Measurements from ENCODE around the gene INKA1. TPM values are rescaled to one million over a fixed set of nuclear protein-coding genes. Genes with fewer than 3 reads are reported as not detected.
A peak's percentile ranks its signal among the peaks of the same experiment; 100 is the strongest.
"Not testable (repeated sequence)": the region's sequence is repeated elsewhere in the genome, so short reads cannot be mapped to it uniquely, and the experiment has no call there.

INKA1 gene
- total RNA-seq, 1 donor from 2014 or later = 6.6 TPM

DNA sequence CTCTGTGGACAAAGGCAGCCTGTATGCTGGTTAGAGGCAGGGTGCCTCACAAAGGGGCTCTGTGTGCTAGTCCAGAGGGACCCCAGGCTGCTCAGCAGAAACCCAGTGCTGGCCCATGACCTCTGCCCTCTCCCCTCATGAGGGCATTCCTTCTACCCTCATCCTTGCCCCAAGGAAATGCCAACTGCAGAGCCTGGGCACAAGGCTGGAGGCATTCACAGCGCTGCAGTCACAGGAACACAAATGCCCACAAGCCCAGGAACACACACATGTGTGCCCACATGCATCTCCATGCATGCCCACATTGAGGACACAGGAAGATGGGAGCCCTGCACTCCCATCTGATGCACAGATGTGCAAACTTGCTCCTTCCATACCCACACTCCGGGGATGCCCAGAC, 3.8 kb downstream of the INKA1 start:
- no peaks in the 10 kb centered on the region for H3K9me3 ChIP-seq
- peak overlapping the region; percentile 87 for H3K27ac ChIP-seq
- peaks cover 52% of the 10 kb centered on the region for H3K4me1 ChIP-seq
- H3K27me3 ChIP-seq = no peaks in the 10 kb centered on the region
- H3K4me3 ChIP-seq = no peak overlapping the region
- DNase-seq = no peak
- H3K36me3 ChIP-seq = peaks cover 24% of the 10 kb centered on the region
- intact Hi-C loops (cut with DNase I) = no loop called here
- ATAC-seq = no peak
- no peak for TF ChIP-seq CTCF (IDR thresholded peaks at IDR 0.05)

DNA sequence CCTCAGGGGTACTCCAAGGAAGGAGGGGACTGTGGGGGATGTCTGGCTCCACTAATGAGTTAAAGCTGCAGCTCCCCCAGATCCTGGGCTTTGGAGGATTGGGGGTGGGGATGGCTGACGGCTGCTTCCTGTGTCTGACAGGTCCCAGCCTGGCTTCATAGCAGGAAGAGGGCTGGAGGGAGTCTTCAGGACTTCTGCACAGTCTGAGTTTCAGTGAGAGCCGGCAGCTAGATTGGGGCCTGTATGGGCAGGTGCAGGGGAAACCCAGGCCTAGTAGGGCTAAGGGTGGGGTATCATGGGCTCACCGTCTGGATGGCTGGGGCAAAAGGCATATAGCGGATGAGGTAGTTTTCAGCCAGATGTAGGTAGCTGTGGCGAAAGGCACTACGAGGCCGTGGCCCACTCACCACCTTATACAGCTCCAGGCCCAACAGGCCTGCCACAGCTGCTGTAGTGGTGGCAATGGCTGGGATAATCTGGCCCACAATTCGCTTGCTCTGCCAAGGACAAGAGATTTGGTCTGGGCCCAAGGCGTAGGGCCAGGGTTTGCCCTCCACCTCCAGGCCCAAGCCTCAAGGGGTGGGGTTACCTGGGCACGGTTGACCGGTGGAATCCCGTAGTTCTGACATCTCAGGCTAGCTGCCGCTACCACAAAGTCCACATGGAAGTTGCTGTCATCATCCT, 4.5 kb downstream of the INKA1 start:
- no peaks in the 10 kb centered on the region for H3K27me3 ChIP-seq
- intact Hi-C loops (cut with DNase I) = no loop called here
- DNase-seq (no peak), ATAC-seq (no peak)
- H3K36me3 ChIP-seq = peaks cover 31% of the 10 kb centered on the region
- no peaks in the 10 kb centered on the region for H3K9me3 ChIP-seq
- peak overlapping the region; percentile 87 for H3K27ac ChIP-seq
- no peak for TF ChIP-seq CTCF (IDR thresholded peaks at IDR 0.05)
- no peak overlapping the region for H3K4me3 ChIP-seq
- H3K4me1 ChIP-seq = peaks cover 59% of the 10 kb centered on the region

DNA sequence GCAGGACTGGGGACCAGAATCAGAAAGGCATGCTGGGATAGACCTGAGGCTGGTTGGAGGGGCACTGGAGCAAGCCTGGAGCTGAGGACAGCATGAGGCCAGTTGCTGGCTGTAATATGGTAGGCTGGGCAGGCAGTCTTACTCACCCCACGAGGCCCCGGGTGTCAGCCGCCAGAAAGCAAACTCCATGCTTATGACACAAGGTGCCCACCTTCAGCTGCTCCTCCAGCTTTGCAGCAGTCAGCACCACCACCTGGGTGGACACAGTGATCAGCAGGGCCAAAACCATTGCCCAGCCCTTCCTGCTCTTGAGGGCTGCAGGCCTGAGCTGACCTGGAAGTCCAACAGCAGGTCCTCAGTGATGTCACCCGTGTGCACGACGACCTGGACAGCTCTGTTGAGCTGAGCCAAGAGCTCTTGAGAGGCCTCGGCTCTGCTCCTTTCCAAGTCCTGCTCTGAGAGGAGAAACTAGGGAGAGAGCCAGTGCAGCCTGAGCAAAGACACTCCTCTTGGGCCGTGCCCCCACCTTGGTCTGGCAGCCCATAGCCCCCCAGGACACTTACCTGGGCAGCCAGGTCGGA, 9.9 kb downstream of the INKA1 start:
- intact Hi-C loops (cut with DNase I) = no loop called here
- H3K27me3 ChIP-seq = no peaks in the 10 kb centered on the region
- H3K4me1 ChIP-seq = peaks cover 33% of the 10 kb centered on the region
- H3K4me3 ChIP-seq = peak overlapping the region; percentile 66
- H3K36me3 ChIP-seq = peaks cover 31% of the 10 kb centered on the region
- TF ChIP-seq CTCF (IDR thresholded peaks at IDR 0.05) = no peak
- peak overlapping the region; percentile 89 for H3K27ac ChIP-seq
- no peaks in the 10 kb centered on the region for H3K9me3 ChIP-seq
- no peak for DNase-seq
- peak; percentile 84 for ATAC-seq

DNA sequence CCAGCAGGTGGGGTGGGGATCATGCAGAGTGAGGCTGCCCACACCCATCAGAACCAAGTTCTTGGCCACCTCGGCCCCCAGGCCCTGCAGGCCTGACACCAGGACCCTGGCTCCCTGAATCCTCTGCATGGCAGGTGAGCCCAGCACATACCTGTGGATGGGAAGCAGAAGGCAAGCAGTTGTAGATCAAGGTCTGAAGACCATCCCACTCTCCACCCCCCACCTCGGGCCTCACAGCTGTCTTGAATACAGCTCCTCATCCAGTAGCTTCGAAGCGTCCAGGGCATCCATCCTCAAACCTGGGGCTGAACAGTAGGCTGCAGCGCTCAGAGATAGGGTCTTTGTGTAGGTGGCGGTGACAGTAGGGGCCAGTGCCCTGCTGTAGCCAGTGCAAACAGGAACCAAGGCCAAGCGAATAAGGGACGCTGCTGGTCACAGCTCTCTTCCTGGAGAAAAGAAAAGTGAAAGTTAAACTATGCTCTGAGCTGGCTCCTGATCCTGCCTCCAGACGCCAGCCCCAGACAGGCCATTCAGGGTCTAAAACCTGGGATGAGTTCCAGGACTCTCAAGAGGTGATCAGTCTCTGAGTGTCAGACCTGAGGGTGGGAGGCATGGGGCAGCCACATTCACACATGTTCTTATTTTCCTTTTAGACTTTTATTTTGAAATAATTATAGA, 10.6 kb downstream of the INKA1 start, which contains the start of gene UBA7:
UBA7 (minus strand) TSS at position 457 of the 678 bp plus-strand sequence; CDS start at position 291, 166 bp downstream.
- DNase-seq (no peak), ATAC-seq (peak; percentile 92)
- no peaks in the 10 kb centered on the region for H3K27me3 ChIP-seq
- H3K27ac ChIP-seq = peak within 1 kb of the TSS; percentile 89
- H3K4me3 ChIP-seq = peak within 1 kb of the TSS; percentile 66
- peaks cover 31% of the 10 kb centered on the region for H3K36me3 ChIP-seq
- H3K4me1 ChIP-seq = peaks cover 27% of the 10 kb centered on the region
- H3K9me3 ChIP-seq = no peaks in the 10 kb centered on the region
- intact Hi-C loops (cut with DNase I) = no loop called here
- no peak for TF ChIP-seq CTCF (IDR thresholded peaks at IDR 0.05)

GRCh38 chr3:49823131-49823530, 20.1 kb downstream of the INKA1 start:
- DNase-seq; intact Hi-C loops (cut with DNase I); H3K36me3 ChIP-seq; H3K27me3 ChIP-seq; H3K9me3 ChIP-seq; ATAC-seq; H3K27ac ChIP-seq; H3K4me1 ChIP-seq; H3K4me3 ChIP-seq: not testable (repeated sequence)

DNA sequence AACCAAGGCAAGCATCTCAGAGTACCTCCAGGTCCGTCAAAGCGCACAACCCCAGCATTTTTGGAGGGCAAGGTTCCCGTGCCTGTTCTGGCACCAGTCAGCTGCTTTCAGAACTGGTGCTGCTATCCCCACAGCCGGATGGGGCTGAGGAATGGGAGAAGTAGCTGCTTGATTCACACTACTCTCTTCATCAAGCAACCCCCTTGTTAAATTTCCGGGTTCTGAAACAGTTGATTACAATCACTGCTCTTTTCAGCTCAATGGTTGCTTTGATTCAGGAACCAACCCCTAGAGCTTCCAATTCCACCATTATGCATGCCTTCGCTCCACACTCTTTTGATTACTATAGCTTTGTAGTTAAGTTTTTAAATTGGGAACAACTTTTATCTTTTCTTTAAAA, 23.0 kb downstream of the INKA1 start:
- Histone ChIP-seq H3K4me3 (no peak overlapping the region), H3K27me3 (no peaks in the 10 kb centered on the region), H3K27ac (no peak overlapping the region), H3K36me3 (no peaks in the 10 kb centered on the region), H3K4me1 (no peaks in the 10 kb centered on the region), H3K9me3 (no peaks in the 10 kb centered on the region)
- no peak for TF ChIP-seq CTCF (IDR thresholded peaks at IDR 0.05)
- intact Hi-C loops (cut with DNase I) = no loop called here
- ATAC-seq (no peak), DNase-seq (no peak)
